ENCODE measurements around the gene ARMC3.

DNA sequence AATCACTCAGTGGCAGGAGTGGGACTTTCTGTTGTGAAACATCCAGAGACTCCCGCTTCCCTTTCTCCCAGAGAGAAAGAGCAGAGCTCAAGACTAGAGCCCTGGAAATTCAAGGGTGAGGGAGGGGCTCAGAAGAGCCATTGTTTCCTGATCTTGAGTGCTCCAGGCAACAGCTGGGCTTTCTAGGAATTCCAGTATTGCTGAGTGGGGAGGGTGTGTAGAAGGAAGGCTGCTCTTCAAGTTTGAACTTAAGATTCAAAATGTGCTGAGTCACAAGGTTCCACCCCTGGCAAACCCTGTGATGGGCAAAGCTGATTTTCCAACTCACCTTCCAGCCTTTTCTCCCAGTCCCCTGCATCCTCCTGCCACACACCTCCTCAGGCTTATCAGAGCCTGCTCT lies 125.2 kb downstream of the ARMC3 start:
- TF ChIP-seq, protein P1, sequence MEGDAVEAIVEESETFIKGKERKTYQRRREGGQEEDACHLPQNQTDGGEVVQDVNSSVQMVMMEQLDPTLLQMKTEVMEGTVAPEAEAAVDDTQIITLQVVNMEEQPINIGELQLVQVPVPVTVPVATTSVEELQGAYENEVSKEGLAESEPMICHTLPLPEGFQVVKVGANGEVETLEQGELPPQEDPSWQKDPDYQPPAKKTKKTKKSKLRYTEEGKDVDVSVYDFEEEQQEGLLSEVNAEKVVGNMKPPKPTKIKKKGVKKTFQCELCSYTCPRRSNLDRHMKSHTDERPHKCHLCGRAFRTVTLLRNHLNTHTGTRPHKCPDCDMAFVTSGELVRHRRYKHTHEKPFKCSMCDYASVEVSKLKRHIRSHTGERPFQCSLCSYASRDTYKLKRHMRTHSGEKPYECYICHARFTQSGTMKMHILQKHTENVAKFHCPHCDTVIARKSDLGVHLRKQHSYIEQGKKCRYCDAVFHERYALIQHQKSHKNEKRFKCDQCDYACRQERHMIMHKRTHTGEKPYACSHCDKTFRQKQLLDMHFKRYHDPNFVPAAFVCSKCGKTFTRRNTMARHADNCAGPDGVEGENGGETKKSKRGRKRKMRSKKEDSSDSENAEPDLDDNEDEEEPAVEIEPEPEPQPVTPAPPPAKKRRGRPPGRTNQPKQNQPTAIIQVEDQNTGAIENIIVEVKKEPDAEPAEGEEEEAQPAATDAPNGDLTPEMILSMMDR (IDR thresholded peaks at IDR 0.05; ENCODE audit: insufficient read depth, low read length), result no peak
- TF ChIP-seq, protein P2, sequence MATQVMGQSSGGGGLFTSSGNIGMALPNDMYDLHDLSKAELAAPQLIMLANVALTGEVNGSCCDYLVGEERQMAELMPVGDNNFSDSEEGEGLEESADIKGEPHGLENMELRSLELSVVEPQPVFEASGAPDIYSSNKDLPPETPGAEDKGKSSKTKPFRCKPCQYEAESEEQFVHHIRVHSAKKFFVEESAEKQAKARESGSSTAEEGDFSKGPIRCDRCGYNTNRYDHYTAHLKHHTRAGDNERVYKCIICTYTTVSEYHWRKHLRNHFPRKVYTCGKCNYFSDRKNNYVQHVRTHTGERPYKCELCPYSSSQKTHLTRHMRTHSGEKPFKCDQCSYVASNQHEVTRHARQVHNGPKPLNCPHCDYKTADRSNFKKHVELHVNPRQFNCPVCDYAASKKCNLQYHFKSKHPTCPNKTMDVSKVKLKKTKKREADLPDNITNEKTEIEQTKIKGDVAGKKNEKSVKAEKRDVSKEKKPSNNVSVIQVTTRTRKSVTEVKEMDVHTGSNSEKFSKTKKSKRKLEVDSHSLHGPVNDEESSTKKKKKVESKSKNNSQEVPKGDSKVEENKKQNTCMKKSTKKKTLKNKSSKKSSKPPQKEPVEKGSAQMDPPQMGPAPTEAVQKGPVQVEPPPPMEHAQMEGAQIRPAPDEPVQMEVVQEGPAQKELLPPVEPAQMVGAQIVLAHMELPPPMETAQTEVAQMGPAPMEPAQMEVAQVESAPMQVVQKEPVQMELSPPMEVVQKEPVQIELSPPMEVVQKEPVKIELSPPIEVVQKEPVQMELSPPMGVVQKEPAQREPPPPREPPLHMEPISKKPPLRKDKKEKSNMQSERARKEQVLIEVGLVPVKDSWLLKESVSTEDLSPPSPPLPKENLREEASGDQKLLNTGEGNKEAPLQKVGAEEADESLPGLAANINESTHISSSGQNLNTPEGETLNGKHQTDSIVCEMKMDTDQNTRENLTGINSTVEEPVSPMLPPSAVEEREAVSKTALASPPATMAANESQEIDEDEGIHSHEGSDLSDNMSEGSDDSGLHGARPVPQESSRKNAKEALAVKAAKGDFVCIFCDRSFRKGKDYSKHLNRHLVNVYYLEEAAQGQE (IDR thresholded peaks at IDR 0.05; ENCODE audit: insufficient replicate concordance, low read depth), result no peak
- TF ChIP-seq POLR2AphosphoS5 (IDR thresholded peaks at IDR 0.05; ENCODE audit: low read depth), result no peak

Measured in HL-60 (cell line).